Lower leg skin (tissue), 3 donors: ENCODE measurements around the gene CCM2.

ENCODE experiments used
- POLR2A ChIP-seq, 2 donors: fragments of 450-650 bp; IDR thresholded peaks; one replicate each; pipeline ENCODE4 v1.6.1; 2016 to 2017; ENCODE audit warnings: antibody characterized with exemption in 2 of 2, mild to moderate bottlenecking in 1 of 2, moderate library complexity in 1 of 2
- TF ChIP-seq, protein P1 (sequence below), 3 donors: fragments of 450-650 bp; IDR thresholded peaks; one replicate each; pipeline ENCODE4 v1.5.1; 2016; ENCODE audit warnings: antibody characterized with exemption in 3 of 3, mild to moderate bottlenecking in 3 of 3, moderate library complexity in 2 of 3

DNA sequence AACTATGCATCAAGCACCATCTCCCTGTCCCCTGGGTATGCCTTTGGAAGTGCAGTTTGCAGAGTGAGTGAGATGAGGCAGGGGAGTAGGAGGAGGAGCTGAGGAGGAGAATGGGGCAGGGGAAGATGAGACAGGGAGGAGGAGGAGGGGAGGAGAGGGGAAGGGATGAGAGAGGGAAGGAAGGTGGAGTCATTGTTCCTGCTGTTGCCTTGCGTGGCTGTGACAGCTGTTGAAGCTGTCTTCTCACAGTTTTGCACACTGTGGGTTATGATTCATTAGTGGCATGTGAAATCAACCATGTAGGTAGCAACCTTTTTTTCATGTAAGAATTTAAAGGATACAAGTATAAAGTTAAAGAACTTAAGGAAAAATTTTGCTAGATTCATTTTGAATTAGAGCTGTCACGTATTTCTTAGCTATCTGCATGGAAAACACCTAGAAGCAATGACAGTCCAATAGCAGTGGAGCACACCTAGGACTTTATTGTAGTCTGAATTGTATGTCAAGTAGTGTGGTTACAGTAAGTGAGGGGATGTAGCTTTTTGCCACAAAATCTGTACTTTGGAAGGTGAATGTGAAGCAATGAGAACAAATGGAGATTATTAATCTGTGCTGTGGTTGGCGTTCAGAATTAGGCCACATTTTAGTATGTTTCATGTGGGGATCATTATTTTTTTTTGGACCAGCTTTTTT, 21.7 kb downstream of the CCM2 start:
- TF ChIP-seq, protein P1, sequence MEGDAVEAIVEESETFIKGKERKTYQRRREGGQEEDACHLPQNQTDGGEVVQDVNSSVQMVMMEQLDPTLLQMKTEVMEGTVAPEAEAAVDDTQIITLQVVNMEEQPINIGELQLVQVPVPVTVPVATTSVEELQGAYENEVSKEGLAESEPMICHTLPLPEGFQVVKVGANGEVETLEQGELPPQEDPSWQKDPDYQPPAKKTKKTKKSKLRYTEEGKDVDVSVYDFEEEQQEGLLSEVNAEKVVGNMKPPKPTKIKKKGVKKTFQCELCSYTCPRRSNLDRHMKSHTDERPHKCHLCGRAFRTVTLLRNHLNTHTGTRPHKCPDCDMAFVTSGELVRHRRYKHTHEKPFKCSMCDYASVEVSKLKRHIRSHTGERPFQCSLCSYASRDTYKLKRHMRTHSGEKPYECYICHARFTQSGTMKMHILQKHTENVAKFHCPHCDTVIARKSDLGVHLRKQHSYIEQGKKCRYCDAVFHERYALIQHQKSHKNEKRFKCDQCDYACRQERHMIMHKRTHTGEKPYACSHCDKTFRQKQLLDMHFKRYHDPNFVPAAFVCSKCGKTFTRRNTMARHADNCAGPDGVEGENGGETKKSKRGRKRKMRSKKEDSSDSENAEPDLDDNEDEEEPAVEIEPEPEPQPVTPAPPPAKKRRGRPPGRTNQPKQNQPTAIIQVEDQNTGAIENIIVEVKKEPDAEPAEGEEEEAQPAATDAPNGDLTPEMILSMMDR (IDR thresholded peaks at IDR 0.05) = no peak
- no peak for TF ChIP-seq POLR2A (IDR thresholded peaks at IDR 0.05)
